ENCODE results near the gene CELF2.

The CELF2 gene

GRCh38 chr10:11378835-11379234 lies 361.2 kb downstream of the CELF2 start:
- TF ChIP-seq, protein P1, sequence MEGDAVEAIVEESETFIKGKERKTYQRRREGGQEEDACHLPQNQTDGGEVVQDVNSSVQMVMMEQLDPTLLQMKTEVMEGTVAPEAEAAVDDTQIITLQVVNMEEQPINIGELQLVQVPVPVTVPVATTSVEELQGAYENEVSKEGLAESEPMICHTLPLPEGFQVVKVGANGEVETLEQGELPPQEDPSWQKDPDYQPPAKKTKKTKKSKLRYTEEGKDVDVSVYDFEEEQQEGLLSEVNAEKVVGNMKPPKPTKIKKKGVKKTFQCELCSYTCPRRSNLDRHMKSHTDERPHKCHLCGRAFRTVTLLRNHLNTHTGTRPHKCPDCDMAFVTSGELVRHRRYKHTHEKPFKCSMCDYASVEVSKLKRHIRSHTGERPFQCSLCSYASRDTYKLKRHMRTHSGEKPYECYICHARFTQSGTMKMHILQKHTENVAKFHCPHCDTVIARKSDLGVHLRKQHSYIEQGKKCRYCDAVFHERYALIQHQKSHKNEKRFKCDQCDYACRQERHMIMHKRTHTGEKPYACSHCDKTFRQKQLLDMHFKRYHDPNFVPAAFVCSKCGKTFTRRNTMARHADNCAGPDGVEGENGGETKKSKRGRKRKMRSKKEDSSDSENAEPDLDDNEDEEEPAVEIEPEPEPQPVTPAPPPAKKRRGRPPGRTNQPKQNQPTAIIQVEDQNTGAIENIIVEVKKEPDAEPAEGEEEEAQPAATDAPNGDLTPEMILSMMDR (IDR thresholded peaks at IDR 0.05; ENCODE audit: extremely low read depth, insufficient read depth, missing control alignments), result no peak
- in situ Hi-C loops (cut with MboI; ENCODE audit: low pct_unique_long_range_greater_than_20kb, low sequenced_read_pairs, unreplicated experiment), result no loop called here
- no peak for DNase-seq (ENCODE audit: low spot score)

GRCh38 chr10:11379771-11380170 lies 362.1 kb downstream of the CELF2 start:
- in situ Hi-C loops (cut with MboI; ENCODE audit: low pct_unique_long_range_greater_than_20kb, low sequenced_read_pairs, unreplicated experiment), result no loop called here
- no peak for DNase-seq (ENCODE audit: low spot score)
- TF ChIP-seq, protein P1 (IDR thresholded peaks at IDR 0.05; ENCODE audit: extremely low read depth, insufficient read depth, missing control alignments), result no peak

DNA sequence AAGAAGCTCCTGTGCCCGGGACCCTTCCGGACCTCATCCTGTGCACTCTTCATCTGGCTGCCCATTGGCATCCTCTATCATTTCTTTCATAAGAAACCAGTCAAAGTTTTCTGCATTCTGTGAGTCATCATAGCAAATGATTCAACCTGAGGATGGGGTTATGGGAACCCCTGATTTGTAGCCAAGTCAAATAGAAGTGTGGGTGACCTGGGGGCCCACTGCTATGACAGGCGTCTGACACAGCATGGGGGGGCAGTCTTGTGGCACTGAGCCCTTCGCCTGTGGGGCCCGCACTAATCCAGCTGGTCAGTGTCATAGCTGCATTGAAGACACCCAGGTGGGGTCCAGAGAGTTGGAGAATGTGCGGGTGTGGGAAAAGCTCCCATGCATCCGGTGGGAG lies 363.4 kb downstream of the CELF2 start:
- TF ChIP-seq, protein P1 (IDR thresholded peaks at IDR 0.05; ENCODE audit: extremely low read depth, insufficient read depth, missing control alignments), result no peak
- DNase-seq (ENCODE audit: low spot score), result no peak
- in situ Hi-C loops (cut with MboI; ENCODE audit: low pct_unique_long_range_greater_than_20kb, low sequenced_read_pairs, unreplicated experiment), result no loop called here

GRCh38 chr10:11381511-11381910 lies 363.8 kb downstream of the CELF2 start:
- TF ChIP-seq, protein P1 (IDR thresholded peaks at IDR 0.05; ENCODE audit: extremely low read depth, insufficient read depth, missing control alignments), result no peak
- in situ Hi-C loops (cut with MboI; ENCODE audit: low pct_unique_long_range_greater_than_20kb, low sequenced_read_pairs, unreplicated experiment), result no loop called here
- no peak for DNase-seq (ENCODE audit: low spot score)

DNA sequence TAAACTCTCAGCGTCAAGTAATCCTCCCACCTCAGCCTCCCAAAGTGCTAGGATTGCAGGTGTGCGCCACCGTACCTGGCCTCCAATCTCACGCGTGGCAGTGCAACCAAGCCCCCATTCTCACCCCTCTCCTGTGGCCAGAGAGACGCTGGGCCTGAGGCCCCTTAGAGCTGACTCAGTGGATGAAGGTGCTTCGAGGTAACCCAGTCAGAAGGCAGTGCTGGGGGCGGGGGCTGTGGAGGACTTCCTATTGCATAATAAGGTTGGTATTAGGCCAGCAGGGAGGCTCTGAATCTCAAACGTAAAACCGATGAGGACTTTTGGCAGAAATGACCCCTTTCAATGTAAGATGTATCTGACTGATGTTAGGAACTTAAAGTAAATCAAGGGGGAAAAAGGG lies 364.5 kb downstream of the CELF2 start:
- TF ChIP-seq, protein P1 (IDR thresholded peaks at IDR 0.05; ENCODE audit: extremely low read depth, insufficient read depth, missing control alignments), result no peak
- in situ Hi-C loops (cut with MboI; ENCODE audit: low pct_unique_long_range_greater_than_20kb, low sequenced_read_pairs, unreplicated experiment), result no loop called here
- no peak for DNase-seq (ENCODE audit: low spot score)

DNA sequence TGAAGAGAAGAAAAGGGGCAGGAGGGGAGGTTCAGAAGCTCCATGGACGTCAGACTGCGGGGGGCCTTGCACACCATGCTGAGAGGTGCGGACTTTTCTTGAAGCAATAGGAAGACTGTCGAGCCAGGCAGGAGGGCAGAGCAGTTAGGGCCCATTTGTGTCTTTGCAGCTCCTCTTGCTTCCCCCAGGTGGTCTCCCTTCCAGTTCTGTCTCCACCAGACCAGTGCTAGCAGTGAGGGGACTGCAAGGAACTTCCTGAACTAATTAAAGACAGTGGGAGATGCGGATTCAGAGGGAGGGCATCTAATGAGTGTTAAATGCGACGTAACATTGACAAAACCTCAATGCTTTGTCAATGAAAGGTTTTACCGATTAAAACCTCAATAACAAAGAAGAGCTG lies 368.4 kb downstream of the CELF2 start:
- no peak for DNase-seq (ENCODE audit: low spot score)
- in situ Hi-C loops (cut with MboI; ENCODE audit: low pct_unique_long_range_greater_than_20kb, low sequenced_read_pairs, unreplicated experiment), result no loop called here

More for the DNA sequence above, 368.4 kb downstream of the CELF2 start:
- TF ChIP-seq, protein P1 (IDR thresholded peaks at IDR 0.05; ENCODE audit: extremely low read depth, insufficient read depth, missing control alignments), result no peak

Measured in GM13977 (cell line).